Activated CD8-positive, alpha-beta memory T cell treated with anti-CD3 and anti-CD28 coated beads, Interleukin-2, amount 50 U/mL, for 24 hours (primary cell): Measurements from ENCODE around the gene RBM26.

Experiments used
- DNase-seq: peaks from one replicate; pipeline ENCODE4 v3.0.0-alpha.2; 2020; ENCODE audit errors: extremely low read depth

RBM26 gene

GRCh38 chr13:79271616-79272015, 134.4 kb downstream of the RBM26 start:
- no peak for DNase-seq

DNA sequence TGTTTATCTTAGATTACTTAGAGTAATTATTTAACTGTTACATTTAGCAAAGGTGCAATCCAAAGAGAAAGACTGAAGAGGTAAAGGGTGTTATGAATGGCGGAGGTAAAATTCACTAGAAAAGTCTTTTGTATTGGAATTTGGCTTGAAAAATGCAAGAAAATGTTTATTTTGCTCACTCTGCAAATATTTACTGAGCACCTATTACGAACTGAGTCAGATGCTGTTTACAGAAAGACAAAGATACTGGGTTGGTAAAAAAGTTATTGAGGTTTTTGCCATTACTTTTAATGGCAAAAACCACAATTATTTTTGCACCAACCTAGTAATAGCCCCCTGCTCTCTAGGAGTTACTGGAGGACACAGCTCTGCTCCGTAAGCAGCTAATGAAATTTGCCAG, 135.2 kb downstream of the RBM26 start:
- DNase-seq = no peak
